HG03066 (cell line): ENCODE data around the gene GALNT8.

ENCODE experiments used
- ATAC-seq: cut with Tn5 transposase; IDR thresholded peaks from one replicate; pipeline ENCODE4 v1.9.1; 2021; ENCODE audit warnings: low read depth; ENCODE audit not compliant: unreplicated experiment

GALNT8 gene

DNA sequence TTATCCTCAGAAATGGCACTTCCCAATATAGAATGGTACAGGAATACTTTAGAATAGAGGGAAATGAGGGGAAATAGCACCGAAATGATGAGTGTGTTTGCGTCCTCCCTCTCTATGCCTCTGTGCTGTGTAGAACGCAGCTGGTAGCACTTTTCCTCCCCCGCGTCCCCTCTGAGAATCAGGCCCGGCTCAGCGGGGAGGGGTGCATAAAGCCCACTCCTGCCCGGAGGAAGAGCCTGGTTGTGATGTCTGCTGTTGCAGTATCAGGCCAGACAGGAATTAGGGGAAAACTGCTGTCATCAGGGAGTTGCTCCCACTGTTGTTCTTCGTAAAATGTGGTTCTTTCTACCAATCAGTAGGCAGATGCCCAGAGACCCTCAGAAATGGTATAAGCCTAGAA is 76.0 kb downstream of the GALNT8 start:
- no peak for ATAC-seq

GRCh38 chr12:4796694-4797482 is 76.7 kb downstream of the GALNT8 start:
- no peak for ATAC-seq

DNA sequence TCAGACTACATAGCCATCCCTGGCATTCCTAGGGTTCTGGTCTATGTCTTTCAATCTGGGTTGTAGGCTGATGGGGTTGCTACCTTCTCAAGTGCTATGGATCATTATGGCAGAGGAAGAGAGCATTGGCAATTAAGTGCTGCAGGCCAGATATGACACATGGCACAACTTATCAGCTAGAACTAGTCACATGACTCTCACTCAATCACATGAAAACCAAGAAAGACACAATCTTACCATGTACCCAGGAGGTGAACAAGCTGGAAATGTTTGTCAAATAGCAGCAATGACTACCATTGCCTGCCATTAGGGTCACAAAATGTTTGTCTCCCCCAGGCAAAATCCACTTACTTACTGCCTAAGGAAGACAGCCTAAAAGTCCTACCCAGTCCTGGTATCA is 80.4 kb downstream of the GALNT8 start:
- ATAC-seq: no peak

DNA sequence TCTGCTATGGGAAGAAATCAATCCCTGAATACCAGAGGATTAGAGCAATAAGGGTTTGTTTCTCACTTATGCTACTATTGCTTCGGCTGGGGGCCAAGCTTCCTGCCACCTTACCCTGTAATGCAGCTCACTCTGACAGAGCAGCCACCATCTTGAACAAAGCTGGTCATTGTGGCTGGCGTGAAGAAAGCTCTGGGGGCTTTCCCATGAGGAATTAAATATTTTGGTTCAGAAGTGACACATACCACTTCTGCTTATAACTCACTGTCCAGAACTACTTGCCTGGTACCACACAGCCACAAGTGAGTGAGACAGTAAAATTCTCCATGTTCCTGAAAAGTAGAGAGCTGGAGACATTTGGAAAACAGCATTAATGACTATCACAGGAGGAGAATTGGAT is 82.6 kb downstream of the GALNT8 start:
- ATAC-seq: no peak

GRCh38 chr12:4806439-4807115 is 86.4 kb downstream of the GALNT8 start:
- no peak for ATAC-seq

DNA sequence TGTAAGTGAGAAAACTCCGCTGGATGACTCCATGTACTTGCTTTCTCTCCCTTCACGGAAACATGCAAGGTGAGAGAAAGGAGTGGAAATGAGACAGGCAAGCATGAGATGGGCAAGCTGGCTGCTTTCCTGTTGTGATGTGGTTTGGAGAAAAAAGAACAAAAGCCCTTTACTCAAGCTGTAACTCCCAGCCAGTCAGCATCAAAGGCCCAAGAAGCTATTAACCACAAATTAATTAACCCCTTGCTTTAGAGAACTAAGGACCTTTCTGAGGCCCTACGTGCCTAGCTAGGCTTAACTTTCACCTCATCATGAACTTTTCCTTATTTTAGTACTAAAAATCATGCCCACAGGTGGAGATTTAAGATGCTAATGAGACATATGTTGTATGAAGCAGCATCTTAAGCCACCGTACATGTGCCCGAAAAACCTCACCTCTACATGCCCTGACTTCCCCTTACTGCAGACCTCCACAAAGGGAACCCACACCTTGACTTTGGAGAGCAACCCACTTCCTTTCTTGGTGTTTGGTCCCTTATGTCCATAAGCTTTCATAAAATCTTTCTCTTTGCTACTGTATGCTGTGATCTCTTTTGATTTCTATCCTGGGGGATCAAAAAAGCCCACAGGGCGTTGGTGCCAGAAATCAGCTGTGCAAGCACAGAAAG is 87.0 kb downstream of the GALNT8 start:
- no peak for ATAC-seq

- ATAC-seq: no peak
Observed at GRCh38 chr12:4807813-4808212, 87.6 kb downstream of the GALNT8 start.

DNA sequence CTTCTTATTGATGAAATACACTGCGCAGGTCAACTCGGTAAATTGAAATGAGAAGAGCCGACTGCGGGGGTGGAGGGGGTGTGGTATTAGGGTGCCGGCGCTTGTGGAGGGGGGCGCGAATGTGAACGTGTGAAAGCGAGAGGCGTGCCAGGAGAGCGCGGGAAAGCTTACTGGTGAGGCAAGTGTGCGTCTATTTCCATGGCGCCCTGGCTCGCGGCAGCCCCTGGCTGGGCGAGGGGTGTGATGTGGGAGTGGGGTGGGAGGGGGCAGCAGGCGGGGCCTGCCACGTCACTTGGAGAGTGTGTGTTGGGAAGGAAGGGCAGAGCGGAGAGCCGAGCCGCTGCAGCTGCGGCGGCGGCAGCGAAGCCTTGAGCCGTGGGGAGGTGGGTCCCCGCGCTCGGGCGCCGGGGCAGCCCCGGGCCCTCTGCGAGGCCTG is 88.8 kb downstream of the GALNT8 start:
- ATAC-seq: no peak

GRCh38 chr12:4809449-4810218 is 89.4 kb downstream of the GALNT8 start:
- no peak for ATAC-seq

- no peak for ATAC-seq
Observed at GRCh38 chr12:4810219-4810671, 90.0 kb downstream of the GALNT8 start.

DNA sequence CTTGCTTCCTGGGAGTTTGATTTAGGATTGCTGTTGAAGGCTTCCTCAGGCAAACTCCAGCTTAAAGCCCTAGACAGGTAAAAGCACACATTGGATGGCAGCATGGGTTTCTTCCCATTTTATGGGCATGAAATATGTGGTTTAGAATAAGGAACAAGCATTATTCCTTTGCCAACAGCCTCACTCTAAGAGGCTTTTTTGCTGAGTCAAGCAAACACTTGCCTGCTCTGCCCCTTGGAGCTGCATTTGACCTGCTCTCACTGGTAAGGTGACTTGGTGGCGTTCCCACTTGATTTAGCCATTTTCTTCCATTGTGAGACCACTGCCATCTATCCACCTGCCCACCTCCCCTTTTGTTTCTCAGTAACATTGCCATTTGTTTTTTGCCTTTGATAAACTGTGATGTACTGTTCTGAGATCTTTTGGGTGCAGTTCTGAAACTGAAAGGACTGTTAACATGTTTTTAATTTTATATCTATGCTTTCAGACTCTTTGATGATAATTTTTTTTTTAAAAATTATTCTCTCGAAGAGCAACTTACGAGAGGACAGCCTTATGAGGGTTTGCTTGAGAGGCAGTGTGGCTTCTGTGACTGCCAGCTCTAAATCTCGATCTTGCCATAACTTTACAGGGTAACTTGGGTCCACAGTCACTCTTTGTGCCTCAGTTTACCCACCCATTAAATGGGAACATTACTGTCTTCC is 92.6 kb downstream of the GALNT8 start:
- no peak for ATAC-seq

GRCh38 chr12:4813741-4814140 is 93.5 kb downstream of the GALNT8 start:
- no peak for ATAC-seq

DNA sequence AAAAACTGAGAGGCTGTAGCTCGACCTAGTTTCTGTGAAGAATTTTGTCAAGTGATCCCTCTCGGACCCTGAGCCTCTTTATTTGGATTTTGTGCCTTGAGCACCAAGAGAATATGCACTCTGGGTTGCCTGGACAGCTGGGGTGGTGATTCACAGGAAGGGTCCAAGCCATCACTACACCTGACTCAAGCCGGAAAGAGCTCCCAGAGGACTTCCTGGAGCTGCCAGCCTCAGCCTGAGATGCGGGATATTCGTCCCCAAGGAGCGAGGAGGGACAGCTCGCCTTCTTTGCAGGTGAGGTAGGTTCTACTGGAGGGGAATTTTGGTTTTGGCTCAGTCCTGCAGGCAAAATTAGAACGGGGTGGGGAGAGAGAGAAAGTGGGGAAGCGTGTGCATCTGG is 94.3 kb downstream of the GALNT8 start:
- ATAC-seq: no peak

DNA sequence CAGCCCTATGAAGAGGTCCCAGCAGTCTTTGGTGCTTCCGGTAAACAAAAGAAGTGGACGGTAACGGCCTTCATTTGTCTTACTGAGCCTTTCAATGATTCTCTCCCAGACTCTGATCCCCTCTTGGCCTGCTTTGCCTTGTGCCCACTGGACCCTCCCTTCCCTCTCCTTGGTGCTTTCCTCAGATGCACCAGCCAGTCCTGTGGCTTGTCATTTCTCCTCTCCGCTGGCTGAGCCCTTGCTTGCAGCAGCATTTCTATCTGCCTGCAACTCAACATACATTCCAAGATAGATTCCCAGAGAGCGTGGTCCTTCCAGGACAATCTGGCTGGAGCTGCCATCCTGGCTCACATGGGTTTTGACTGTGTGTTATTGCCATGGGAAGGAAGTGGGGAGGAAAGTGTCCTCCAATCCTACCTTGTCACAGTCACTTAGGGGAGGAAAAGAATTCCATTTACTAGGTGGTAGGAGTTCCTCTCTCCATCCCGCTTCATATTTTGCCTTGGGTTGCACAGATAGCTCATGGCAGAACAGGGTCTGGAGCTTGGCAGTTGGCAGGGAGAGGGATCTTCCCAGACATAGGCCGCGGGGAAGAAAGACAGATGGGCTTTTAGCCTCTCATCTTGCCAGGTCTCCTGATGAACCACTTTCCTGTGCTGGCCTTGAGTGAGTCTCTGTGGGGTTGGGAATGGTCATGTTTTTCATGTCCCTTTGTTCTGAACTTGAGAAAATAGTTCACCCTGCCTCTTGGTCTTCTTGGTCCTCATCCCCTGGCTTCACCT is 96.7 kb downstream of the GALNT8 start:
- ATAC-seq: no peak

DNA sequence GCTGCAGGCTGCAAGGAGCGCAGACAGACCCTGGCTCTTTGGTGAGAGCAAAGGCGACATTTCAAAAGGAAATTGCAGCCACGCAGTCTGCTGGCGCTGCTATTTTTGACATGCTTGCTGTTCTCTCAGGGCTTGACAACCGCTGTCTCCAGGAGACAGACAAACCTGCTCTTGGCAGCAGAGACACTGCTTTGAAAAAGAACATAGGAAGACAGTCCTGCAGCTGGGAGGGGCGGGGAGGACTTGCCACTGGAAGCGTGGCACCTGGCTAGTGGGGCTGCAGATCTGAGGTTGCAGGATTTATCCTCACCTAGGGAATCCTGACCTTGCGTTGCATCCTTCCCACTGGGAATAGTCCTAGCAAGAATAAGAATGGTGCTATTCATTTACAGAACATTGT is 97.7 kb downstream of the GALNT8 start:
- ATAC-seq: no peak

- ATAC-seq: no peak
Observed at GRCh38 chr12:4819654-4820053, 99.5 kb downstream of the GALNT8 start.

GRCh38 chr12:4820971-4821370 is 100.8 kb downstream of the GALNT8 start:
- no peak for ATAC-seq
